ENCODE data around the gene HIVEP3. TPM values are rescaled to one million over a fixed set of nuclear protein-coding genes. Genes with fewer than 3 reads are reported as not detected.

HIVEP3 gene
- total and polyA plus RNA-seq, 4 donors = 7.0 to 14.7 (median 8.8) TPM

DNA sequence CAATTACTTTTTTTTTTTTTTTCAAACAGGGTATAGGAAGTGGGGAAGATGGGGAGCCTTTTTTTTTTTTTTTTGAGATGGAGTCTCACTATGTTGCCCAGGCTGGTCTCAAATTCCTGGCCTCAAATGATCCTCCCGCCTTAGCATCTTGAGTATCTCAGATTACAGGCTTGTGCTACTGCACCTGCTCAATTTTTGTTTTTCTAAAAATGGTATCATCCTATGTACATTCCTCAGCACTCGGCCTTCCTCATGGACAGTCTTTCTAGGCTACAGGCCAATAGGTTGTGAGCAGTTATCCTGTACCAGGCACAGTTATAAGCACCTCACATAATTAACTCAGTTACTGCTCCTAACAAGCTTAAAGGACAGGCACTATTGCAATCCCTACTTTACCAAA, 302.2 kb downstream of the HIVEP3 start:
- TF ChIP-seq, protein P1, sequence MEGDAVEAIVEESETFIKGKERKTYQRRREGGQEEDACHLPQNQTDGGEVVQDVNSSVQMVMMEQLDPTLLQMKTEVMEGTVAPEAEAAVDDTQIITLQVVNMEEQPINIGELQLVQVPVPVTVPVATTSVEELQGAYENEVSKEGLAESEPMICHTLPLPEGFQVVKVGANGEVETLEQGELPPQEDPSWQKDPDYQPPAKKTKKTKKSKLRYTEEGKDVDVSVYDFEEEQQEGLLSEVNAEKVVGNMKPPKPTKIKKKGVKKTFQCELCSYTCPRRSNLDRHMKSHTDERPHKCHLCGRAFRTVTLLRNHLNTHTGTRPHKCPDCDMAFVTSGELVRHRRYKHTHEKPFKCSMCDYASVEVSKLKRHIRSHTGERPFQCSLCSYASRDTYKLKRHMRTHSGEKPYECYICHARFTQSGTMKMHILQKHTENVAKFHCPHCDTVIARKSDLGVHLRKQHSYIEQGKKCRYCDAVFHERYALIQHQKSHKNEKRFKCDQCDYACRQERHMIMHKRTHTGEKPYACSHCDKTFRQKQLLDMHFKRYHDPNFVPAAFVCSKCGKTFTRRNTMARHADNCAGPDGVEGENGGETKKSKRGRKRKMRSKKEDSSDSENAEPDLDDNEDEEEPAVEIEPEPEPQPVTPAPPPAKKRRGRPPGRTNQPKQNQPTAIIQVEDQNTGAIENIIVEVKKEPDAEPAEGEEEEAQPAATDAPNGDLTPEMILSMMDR (IDR thresholded peaks at IDR 0.05; ENCODE audit: control extremely low read depth, extremely low read depth) = no peak
- DNase-seq (no peak), ATAC-seq (ENCODE audit: insufficient read depth, low FRiP score) (no peak)
- Histone ChIP-seq H3K27ac (ENCODE audit: low read depth in 1 of 2, low read length in 1 of 2) (no peak overlapping the region), H3K36me3 (ENCODE audit: control insufficient read depth in 4 of 4, insufficient read depth in 4 of 4, low read length in 4 of 4) (no peaks in the 10 kb centered on the region), H3K9ac (ENCODE audit: insufficient read depth in 1 of 2, low read length in 2 of 2) (no peak overlapping the region), H3K4me3 (no peak overlapping the region), H3K4me1 (ENCODE audit: control insufficient read depth in 5 of 5, insufficient read depth in 5 of 5, low read length in 5 of 5) (peaks cover 0 to 16% (median 13%) of the 10 kb centered on the region in 5 donors), H3K27me3 (ENCODE audit: control insufficient read depth in 3 of 3, insufficient read depth in 3 of 3, low read length in 2 of 3) (no peaks in the 10 kb centered on the region), H3K9me3 (ENCODE audit: control insufficient read depth in 4 of 4, insufficient read depth in 3 of 4, low read length in 3 of 4) (no peaks in the 10 kb centered on the region)
- 89 to 95% methylated on average over 2 of the region's 2 CpGs for WGBS, 2 donors

DNA sequence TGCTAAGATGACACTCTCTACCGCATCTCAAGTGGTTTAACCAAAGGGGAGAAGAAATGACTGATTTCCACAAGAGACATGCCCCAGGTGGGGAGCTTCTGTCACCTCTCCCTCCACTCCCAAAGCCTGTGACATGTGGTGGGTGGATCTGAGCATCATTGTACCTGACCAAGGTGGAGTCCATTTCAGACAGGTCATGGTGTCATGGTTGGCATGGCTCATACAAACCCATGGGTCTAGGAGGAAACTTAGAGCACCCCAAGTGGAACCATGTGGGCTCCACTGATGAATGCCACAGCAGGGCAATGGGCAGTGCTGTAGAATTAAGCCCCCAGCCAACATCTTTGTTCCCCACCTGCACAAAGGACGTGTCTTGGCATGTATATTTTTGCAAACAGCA, 302.7 kb downstream of the HIVEP3 start:
- Histone ChIP-seq H3K27ac (ENCODE audit: low read depth in 1 of 2, low read length in 1 of 2) (no peak overlapping the region), H3K36me3 (ENCODE audit: control insufficient read depth in 4 of 4, insufficient read depth in 4 of 4, low read length in 4 of 4) (no peaks in the 10 kb centered on the region), H3K4me3 (no peak overlapping the region), H3K4me1 (ENCODE audit: control insufficient read depth in 5 of 5, insufficient read depth in 5 of 5, low read length in 5 of 5) (peaks cover 0 to 16% (median 13%) of the 10 kb centered on the region in 5 donors), H3K27me3 (ENCODE audit: control insufficient read depth in 3 of 3, insufficient read depth in 3 of 3, low read length in 2 of 3) (no peaks in the 10 kb centered on the region), H3K9me3 (ENCODE audit: control insufficient read depth in 4 of 4, insufficient read depth in 3 of 4, low read length in 3 of 4) (no peaks in the 10 kb centered on the region), H3K9ac (ENCODE audit: insufficient read depth in 1 of 2, low read length in 2 of 2) (no peak overlapping the region)
- TF ChIP-seq, protein P1 (IDR thresholded peaks at IDR 0.05; ENCODE audit: control extremely low read depth, extremely low read depth) = no peak
- 90 to 94% methylated on average over 2 of the region's 2 CpGs for WGBS, 2 donors
- DNase-seq (no peak), ATAC-seq (ENCODE audit: insufficient read depth, low FRiP score) (no peak)

DNA sequence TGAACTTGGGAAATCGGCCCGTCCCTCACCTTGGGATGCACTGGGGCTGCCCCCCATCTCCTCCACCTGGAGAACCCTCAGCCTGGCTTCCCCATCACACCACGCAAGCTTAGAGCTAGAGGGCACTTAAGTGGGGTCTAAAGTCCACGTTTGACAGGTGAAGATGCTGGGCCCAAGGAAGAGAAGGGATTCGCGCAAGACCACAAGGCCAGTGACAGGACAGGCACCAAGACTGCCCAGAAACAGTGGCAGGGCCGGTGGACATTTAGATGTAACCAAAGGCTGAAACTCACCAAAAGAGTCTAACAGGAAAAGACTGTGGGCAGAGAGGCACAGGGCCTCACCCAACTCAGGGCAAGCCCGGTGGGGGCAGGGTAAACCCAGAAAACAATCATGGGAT, 303.4 kb downstream of the HIVEP3 start:
- ATAC-seq (ENCODE audit: insufficient read depth, low FRiP score) (no peak), DNase-seq (no peak)
- peaks cover 0 to 16% (median 13%) of the 10 kb centered on the region in 5 donors for H3K4me1 ChIP-seq (ENCODE audit: control insufficient read depth in 5 of 5, insufficient read depth in 5 of 5, low read length in 5 of 5)
- no peaks in the 10 kb centered on the region for H3K27me3 ChIP-seq (ENCODE audit: control insufficient read depth in 3 of 3, insufficient read depth in 3 of 3, low read length in 2 of 3)
- no peaks in the 10 kb centered on the region for H3K9me3 ChIP-seq (ENCODE audit: control insufficient read depth in 4 of 4, insufficient read depth in 3 of 4, low read length in 3 of 4)
- TF ChIP-seq, protein P1 (IDR thresholded peaks at IDR 0.05; ENCODE audit: control extremely low read depth, extremely low read depth) = no peak
- H3K9ac ChIP-seq (ENCODE audit: insufficient read depth in 1 of 2, low read length in 2 of 2) = no peak overlapping the region
- no peaks in the 10 kb centered on the region for H3K36me3 ChIP-seq (ENCODE audit: control insufficient read depth in 4 of 4, insufficient read depth in 4 of 4, low read length in 4 of 4)
- WGBS, 2 donors = 92 to 95% methylated on average over 8 of the region's 8 CpGs
- no peak overlapping the region for H3K27ac ChIP-seq (ENCODE audit: low read depth in 1 of 2, low read length in 1 of 2)
- no peak overlapping the region for H3K4me3 ChIP-seq

DNA sequence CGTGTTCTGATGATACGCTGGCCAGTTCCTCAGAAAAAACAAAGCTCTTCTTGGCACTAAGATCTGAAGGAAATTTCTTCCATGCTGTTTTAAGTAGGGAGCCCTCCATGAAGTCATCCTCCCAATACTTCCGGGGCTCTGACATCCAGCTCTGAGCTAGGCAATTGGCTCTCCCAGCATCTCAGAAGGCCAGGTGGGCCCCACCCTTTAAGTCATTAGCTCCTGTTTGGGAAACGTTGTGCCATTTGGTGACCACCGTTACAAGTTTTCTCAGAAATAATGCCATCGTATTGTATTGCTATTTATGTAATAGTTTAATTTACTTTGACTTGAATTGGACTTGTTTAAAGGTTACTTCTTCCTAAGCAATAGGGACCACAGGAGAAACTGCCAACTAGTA, 303.9 kb downstream of the HIVEP3 start:
- 90 to 95% methylated on average over 6 of the region's 6 CpGs for WGBS, 2 donors
- H3K9me3 ChIP-seq (ENCODE audit: control insufficient read depth in 4 of 4, insufficient read depth in 3 of 4, low read length in 3 of 4) = no peaks in the 10 kb centered on the region
- peaks cover 0 to 16% (median 13%) of the 10 kb centered on the region in 5 donors for H3K4me1 ChIP-seq (ENCODE audit: control insufficient read depth in 5 of 5, insufficient read depth in 5 of 5, low read length in 5 of 5)
- H3K27ac ChIP-seq (ENCODE audit: low read depth in 1 of 2, low read length in 1 of 2) = no peak overlapping the region
- DNase-seq (no peak), ATAC-seq (ENCODE audit: insufficient read depth, low FRiP score) (no peak)
- no peaks in the 10 kb centered on the region for H3K36me3 ChIP-seq (ENCODE audit: control insufficient read depth in 4 of 4, insufficient read depth in 4 of 4, low read length in 4 of 4)
- no peak overlapping the region for H3K9ac ChIP-seq (ENCODE audit: insufficient read depth in 1 of 2, low read length in 2 of 2)
- no peaks in the 10 kb centered on the region for H3K27me3 ChIP-seq (ENCODE audit: control insufficient read depth in 3 of 3, insufficient read depth in 3 of 3, low read length in 2 of 3)
- no peak overlapping the region for H3K4me3 ChIP-seq
- TF ChIP-seq, protein P1 (IDR thresholded peaks at IDR 0.05; ENCODE audit: control extremely low read depth, extremely low read depth) = no peak
